ENCODE results near the gene TRAPPC12.

The TRAPPC12 gene

DNA sequence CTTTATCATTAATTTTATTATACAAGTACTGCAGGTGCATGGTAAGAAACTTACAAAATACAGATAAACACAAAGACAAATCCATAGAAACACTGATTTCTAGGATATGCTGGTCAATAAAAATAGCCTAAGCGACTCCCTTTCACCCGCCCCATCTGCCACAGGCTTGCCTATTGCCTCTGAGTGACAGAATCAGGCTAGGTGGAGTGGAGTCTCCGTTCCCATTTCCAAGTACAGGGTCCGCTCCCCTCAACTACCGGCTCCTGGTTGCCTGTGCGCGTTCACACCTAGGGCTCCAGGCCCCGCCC is 201 bp upstream of the TRAPPC12 start:
- peak overlapping the region; percentile 41 for H2AFZ ChIP-seq (ENCODE audit: low read depth, low read length)
- H3K27me3 ChIP-seq (ENCODE audit: insufficient read depth, low read length), result no peaks in the 10 kb centered on the region
- H3K9me3 ChIP-seq (ENCODE audit: low read length), result no peaks in the 10 kb centered on the region
- peak overlapping the region; percentile 78 for H3K4me3 ChIP-seq (ENCODE audit: low read length)
- H3K36me3 ChIP-seq (ENCODE audit: insufficient read depth, low read length), result peaks cover 16% of the 10 kb centered on the region
- H3K4me1 ChIP-seq (ENCODE audit: insufficient read depth, low read length), result peaks cover 25% of the 10 kb centered on the region

DNA sequence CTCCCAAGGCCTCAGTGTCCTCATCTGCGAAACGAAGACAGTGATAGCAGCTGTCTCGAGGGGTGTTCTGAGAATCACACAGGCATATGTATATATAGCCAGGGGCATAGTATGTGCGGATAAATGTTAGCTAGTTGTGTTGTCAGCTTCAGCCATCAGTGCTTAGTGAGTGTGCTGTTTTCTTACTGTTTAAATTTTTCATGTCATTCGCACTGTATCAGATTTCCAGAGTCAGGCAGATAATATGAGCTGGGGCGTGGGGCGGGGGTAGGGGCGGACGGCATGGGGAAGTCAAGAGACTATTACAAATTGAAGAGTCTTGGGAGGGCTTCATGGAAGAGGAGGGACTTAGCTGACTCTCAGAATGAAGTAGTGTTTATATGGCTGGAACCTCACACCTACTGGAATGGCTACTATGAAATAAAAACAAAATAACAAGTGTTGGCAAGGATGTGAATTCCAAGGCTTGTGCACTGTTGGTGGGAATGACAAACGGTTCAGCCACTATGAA is 7.0 kb downstream of the TRAPPC12 start:
- no peak overlapping the region for H3K4me3 ChIP-seq (ENCODE audit: low read length)
- peaks cover 3% of the 10 kb centered on the region for H3K9me3 ChIP-seq (ENCODE audit: low read length)
- no peaks in the 10 kb centered on the region for H3K27me3 ChIP-seq (ENCODE audit: insufficient read depth, low read length)
- H2AFZ ChIP-seq (ENCODE audit: low read depth, low read length), result no peak overlapping the region
- no peaks in the 10 kb centered on the region for H3K4me1 ChIP-seq (ENCODE audit: insufficient read depth, low read length)
- H3K36me3 ChIP-seq (ENCODE audit: insufficient read depth, low read length), result peaks cover 56% of the 10 kb centered on the region

DNA sequence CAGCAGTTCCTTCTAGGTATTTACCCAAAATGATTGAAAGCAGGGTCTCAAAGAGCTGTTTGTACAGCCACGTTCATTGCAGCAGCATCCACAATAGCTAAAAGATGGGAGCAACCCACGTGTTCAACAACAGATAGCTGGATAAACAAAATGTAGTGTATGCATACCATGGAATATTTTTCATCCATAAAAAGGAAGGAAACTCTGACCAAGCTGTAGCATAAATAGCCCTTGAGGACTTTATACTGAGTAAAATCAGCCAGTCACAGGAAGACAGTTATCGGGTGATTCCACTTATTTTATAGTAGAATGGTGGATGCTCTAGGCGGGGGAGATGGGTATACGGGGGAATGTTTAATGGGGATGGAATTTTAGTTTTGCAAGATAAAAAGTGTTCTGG is 7.5 kb downstream of the TRAPPC12 start:
- peaks cover 3% of the 10 kb centered on the region for H3K9me3 ChIP-seq (ENCODE audit: low read length)
- H2AFZ ChIP-seq (ENCODE audit: low read depth, low read length), result no peak overlapping the region
- no peak overlapping the region for H3K4me3 ChIP-seq (ENCODE audit: low read length)
- H3K4me1 ChIP-seq (ENCODE audit: insufficient read depth, low read length), result no peaks in the 10 kb centered on the region
- no peaks in the 10 kb centered on the region for H3K27me3 ChIP-seq (ENCODE audit: insufficient read depth, low read length)
- H3K36me3 ChIP-seq (ENCODE audit: insufficient read depth, low read length), result peaks cover 61% of the 10 kb centered on the region

DNA sequence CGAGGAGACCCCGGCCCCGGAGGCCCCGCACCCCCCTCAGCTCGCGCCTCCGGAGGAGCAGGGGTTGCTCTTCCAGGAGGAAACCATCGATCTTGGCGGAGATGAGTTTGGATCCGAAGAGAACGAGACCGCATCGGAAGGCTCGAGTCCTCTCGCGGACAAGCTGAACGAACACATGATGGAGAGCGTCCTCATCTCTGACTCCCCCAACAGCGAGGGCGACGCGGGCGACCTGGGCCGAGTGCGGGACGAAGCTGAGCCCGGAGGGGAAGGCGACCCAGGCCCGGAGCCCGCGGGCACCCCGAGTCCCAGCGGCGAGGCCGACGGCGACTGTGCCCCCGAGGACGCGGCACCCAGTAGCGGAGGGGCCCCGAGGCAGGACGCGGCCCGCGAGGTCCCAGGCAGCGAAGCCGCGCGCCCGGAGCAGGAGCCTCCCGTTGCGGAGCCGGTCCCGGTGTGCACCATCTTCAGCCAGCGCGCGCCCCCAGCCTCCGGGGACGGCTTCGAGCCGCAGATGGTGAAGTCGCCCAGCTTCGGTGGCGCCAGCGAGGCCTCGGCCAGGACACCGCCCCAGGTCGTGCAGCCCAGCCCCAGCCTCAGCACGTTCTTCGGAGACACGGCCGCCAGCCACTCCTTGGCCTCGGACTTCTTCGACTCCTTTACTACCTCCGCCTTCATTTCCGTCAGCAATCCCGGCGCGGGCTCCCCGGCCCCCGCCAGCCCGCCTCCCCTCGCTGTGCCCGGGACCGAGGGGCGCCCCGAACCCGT is 8.3 kb downstream of the TRAPPC12 start:
- Histone ChIP-seq H2AFZ (ENCODE audit: low read depth, low read length) (no peak overlapping the region), H3K4me1 (ENCODE audit: insufficient read depth, low read length) (no peaks in the 10 kb centered on the region), H3K4me3 (ENCODE audit: low read length) (no peak overlapping the region), H3K27me3 (ENCODE audit: insufficient read depth, low read length) (no peaks in the 10 kb centered on the region), H3K9me3 (ENCODE audit: low read length) (peaks cover 3% of the 10 kb centered on the region), H3K36me3 (ENCODE audit: insufficient read depth, low read length) (peaks cover 62% of the 10 kb centered on the region)

DNA sequence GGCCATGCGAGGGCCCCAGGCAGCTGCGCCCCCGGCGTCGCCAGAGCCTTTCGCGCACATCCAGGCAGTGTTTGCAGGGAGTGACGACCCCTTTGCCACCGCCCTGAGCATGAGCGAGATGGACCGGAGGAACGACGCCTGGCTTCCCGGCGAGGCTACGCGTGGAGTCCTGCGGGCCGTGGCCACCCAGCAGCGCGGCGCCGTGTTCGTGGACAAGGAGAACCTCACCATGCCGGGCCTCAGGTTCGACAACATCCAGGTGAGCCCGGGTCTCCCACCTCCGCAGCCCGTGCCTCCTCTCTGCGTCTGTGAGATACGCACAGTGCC is 8.9 kb downstream of the TRAPPC12 start:
- no peaks in the 10 kb centered on the region for H3K27me3 ChIP-seq (ENCODE audit: insufficient read depth, low read length)
- H3K36me3 ChIP-seq (ENCODE audit: insufficient read depth, low read length), result peaks cover 65% of the 10 kb centered on the region
- peaks cover 4% of the 10 kb centered on the region for H3K9me3 ChIP-seq (ENCODE audit: low read length)
- H3K4me1 ChIP-seq (ENCODE audit: insufficient read depth, low read length), result no peaks in the 10 kb centered on the region
- no peak overlapping the region for H3K4me3 ChIP-seq (ENCODE audit: low read length)
- no peak overlapping the region for H2AFZ ChIP-seq (ENCODE audit: low read depth, low read length)

DNA sequence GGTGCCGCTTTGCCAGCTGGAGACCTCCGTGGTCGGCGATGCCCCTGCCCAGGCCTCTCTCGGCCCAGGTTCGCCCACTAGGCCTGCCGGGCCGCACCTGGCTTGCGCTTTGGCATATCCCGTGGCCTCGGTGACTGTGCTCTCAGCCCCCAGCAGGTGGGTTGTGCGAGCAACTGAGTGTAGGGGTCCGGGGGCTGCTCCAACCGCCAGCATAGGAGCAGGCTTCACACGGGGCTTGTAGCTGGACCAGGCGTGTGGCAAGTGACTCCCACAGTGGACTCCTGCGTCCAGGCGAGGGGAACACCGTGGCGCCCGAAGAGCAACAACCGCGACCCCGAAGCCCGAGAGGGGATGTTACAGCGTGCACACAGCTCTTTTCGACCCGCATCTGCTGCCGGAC is 9.7 kb downstream of the TRAPPC12 start:
- Histone ChIP-seq H3K9me3 (ENCODE audit: low read length) (peaks cover 4% of the 10 kb centered on the region), H3K27me3 (ENCODE audit: insufficient read depth, low read length) (no peaks in the 10 kb centered on the region), H3K4me3 (ENCODE audit: low read length) (no peak overlapping the region), H3K4me1 (ENCODE audit: insufficient read depth, low read length) (no peaks in the 10 kb centered on the region), H2AFZ (ENCODE audit: low read depth, low read length) (no peak overlapping the region), H3K36me3 (ENCODE audit: insufficient read depth, low read length) (peaks cover 66% of the 10 kb centered on the region)

DNA sequence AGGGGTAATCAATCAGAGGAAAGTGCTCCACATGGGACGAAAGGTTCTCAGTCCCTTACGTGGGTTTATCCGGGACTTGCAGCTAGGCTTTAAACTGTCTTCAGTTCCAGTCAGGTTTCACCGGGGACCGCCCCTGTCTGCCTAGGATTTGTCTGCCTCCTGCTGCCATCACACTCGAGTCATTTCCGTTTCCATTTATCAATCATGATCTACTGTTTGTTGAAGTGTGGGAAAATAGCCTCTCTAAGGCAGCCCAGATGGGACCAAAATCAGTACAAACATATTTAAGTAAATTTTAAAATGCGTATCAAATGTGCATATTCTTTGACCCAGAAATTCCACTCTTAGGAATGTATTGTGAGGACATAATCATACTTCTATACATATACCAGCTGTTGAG is 10.5 kb downstream of the TRAPPC12 start:
- no peaks in the 10 kb centered on the region for H3K27me3 ChIP-seq (ENCODE audit: insufficient read depth, low read length)
- peaks cover 4% of the 10 kb centered on the region for H3K9me3 ChIP-seq (ENCODE audit: low read length)
- no peaks in the 10 kb centered on the region for H3K4me1 ChIP-seq (ENCODE audit: insufficient read depth, low read length)
- H2AFZ ChIP-seq (ENCODE audit: low read depth, low read length), result no peak overlapping the region
- no peak overlapping the region for H3K4me3 ChIP-seq (ENCODE audit: low read length)
- H3K36me3 ChIP-seq (ENCODE audit: insufficient read depth, low read length), result peaks cover 66% of the 10 kb centered on the region

DNA sequence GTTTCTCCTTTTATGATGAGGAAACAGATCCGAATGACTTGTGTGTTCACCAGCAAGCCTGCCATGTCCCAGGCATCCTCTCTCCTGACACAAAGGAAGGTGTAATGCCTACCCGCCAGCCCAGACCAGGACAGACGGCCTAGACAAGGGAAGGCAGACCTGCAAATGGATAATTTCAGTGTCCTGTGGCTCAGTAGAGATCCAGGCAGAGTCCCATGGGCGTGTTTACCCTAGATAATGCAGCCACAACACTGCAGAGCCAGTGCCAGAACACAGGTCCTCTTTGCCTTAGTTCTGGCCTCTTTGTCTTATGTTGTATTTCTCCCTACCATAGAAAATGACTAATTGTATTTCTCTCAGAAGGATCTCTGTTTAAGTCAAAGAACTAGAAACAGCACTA is 12.7 kb downstream of the TRAPPC12 start:
- H3K4me1 ChIP-seq (ENCODE audit: insufficient read depth, low read length), result no peaks in the 10 kb centered on the region
- no peak overlapping the region for H2AFZ ChIP-seq (ENCODE audit: low read depth, low read length)
- no peak overlapping the region for H3K4me3 ChIP-seq (ENCODE audit: low read length)
- peaks cover 8% of the 10 kb centered on the region for H3K9me3 ChIP-seq (ENCODE audit: low read length)
- peaks cover 60% of the 10 kb centered on the region for H3K36me3 ChIP-seq (ENCODE audit: insufficient read depth, low read length)
- no peaks in the 10 kb centered on the region for H3K27me3 ChIP-seq (ENCODE audit: insufficient read depth, low read length)

DNA sequence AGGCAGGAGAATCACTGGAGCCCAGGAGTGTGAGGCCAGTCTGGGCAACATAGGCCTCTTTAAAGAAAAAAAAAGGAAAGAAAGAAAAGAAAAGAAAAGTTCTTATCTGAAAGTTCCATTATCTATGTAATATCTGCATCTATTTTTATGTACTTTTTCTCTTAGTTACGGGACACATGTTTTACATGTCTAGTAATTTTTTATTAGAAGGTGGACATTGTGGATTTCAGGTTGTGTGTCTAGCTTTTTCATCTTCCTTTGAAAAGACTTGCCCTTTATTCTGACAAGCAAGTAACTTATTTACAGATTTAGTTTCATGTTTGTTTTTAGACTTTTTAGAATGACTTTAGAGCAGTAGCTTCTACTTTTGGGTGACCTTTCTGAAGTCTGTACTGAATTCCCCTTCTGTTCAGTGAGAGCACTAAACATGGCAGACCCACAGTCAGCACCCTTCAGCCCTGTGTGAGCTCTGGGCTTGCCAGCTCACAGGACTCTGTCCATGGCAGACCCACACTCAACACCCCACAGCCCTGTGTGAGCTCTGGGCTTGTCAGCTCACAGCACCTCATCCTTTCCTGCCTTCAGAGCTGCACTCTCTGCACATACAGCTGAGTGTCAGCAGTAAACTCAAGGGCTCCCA is 17.5 kb downstream of the TRAPPC12 start:
- Histone ChIP-seq H2AFZ (ENCODE audit: low read depth, low read length) (no peak overlapping the region), H3K4me3 (ENCODE audit: low read length) (no peak overlapping the region), H3K27me3 (ENCODE audit: insufficient read depth, low read length) (no peaks in the 10 kb centered on the region), H3K9me3 (ENCODE audit: low read length) (peaks cover 8% of the 10 kb centered on the region), H3K36me3 (ENCODE audit: insufficient read depth, low read length) (peaks cover 27% of the 10 kb centered on the region), H3K4me1 (ENCODE audit: insufficient read depth, low read length) (peaks cover 23% of the 10 kb centered on the region)

DNA sequence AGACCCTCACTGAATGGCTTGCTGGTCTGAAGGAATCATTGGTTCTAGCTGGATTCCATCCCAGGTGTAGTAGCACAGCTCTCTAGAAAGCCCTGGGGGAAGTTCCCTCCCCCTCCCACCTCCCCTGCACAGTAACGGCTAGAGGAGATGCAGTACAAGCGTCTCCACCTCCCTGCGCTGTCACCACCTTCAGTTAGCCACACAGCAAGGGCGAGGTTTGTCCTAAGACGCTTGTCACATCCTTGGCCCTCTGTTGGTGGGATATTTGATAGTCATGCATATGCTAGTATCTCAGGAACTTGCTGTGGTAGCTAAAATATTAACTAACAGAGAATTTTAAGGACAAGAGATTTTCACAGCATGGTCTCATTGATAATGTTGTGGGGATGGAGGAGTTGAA is 19.4 kb downstream of the TRAPPC12 start:
- Histone ChIP-seq H3K9me3 (ENCODE audit: low read length) (peaks cover 6% of the 10 kb centered on the region), H3K27me3 (ENCODE audit: insufficient read depth, low read length) (no peaks in the 10 kb centered on the region), H3K4me1 (ENCODE audit: insufficient read depth, low read length) (peaks cover 23% of the 10 kb centered on the region), H3K4me3 (ENCODE audit: low read length) (no peak overlapping the region), H2AFZ (ENCODE audit: low read depth, low read length) (no peak overlapping the region), H3K36me3 (ENCODE audit: insufficient read depth, low read length) (peaks cover 25% of the 10 kb centered on the region)

DNA sequence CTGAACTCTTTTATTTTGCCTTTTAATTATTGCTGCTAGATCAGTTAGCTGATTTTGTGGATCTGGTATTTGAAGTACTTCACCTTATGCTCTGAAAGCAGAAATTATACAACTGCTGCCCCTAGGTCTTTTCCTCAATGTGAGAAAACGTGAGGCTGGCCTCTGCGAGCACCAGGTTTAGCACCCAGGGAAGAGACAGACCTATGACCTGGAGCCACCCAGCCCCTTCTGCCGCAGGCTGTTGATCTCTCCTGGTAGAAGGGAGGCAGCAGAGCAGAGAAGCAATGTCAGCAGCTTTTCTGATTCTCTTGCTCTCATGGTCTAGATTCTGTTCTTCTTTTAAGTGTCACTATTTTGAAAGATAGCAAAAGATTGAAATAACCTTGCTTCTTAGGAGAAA is 19.9 kb downstream of the TRAPPC12 start:
- H3K4me1 ChIP-seq (ENCODE audit: insufficient read depth, low read length), result peaks cover 23% of the 10 kb centered on the region
- peaks cover 22% of the 10 kb centered on the region for H3K36me3 ChIP-seq (ENCODE audit: insufficient read depth, low read length)
- peaks cover 6% of the 10 kb centered on the region for H3K9me3 ChIP-seq (ENCODE audit: low read length)
- H2AFZ ChIP-seq (ENCODE audit: low read depth, low read length), result peak overlapping the region; percentile 18
- no peaks in the 10 kb centered on the region for H3K27me3 ChIP-seq (ENCODE audit: insufficient read depth, low read length)
- H3K4me3 ChIP-seq (ENCODE audit: low read length), result peak overlapping the region; percentile 6

DNA sequence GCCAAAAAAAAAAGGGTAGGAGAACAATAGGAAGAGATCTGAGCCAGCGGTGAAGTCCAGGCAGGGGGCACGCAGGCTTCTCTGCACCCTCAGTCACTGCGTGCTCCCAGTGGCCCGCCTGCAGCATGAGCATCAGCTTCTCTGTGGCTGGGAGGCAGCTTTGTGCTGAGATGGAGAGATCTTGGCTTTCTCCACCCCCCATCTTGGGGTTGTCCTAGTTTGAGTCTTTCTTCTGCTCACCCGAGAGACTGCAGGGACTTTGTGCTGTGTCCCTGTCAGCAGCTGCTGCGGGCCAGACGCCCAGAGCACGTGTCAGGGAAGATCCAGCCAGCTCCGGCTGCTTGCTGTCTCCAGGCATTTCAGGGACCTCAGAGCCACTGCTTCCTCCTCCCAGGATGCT is 20.3 kb downstream of the TRAPPC12 start:
- peak overlapping the region; percentile 18 for H2AFZ ChIP-seq (ENCODE audit: low read depth, low read length)
- peak overlapping the region; percentile 28 for H3K4me3 ChIP-seq (ENCODE audit: low read length)
- H3K9me3 ChIP-seq (ENCODE audit: low read length), result peaks cover 6% of the 10 kb centered on the region
- H3K36me3 ChIP-seq (ENCODE audit: insufficient read depth, low read length), result peaks cover 22% of the 10 kb centered on the region
- H3K27me3 ChIP-seq (ENCODE audit: insufficient read depth, low read length), result no peaks in the 10 kb centered on the region
- H3K4me1 ChIP-seq (ENCODE audit: insufficient read depth, low read length), result peaks cover 23% of the 10 kb centered on the region

DNA sequence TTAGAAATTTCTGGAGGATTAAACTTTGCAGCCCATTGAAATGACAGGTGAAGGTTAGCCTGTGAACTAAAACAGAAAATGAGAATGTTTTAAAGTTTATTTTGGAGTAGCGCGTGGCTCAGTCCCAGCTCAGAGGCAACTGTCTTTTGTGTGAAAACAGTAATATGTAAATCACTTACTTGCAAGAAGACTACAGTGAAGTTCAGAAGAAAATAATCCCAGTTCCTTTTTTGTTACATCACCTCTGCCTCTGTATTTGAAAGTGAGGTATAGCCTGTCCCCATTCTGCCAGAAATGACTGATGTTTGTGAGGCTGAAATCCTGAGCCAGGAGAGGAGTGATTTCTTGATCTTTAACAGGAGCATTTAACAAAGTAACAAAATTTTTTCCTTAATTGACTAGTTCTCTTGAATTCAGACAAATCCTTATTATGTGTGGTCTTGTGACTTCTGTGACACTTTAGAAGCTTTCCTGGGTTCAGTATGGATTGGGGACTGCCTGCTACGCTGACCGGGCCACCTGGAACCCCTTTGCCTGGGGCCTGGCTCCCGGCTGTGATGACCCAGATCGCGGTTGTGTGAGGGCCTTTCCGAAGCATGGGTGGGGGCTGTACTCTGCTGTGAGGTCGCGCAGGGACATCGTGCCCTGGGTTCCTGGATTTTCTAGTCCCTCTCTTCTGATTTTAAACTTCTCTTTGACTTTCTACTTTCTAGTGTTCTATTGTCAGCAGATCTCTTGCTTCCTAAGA is 24.3 kb downstream of the TRAPPC12 start:
- Histone ChIP-seq H3K9me3 (ENCODE audit: low read length) (no peaks in the 10 kb centered on the region), H3K36me3 (ENCODE audit: insufficient read depth, low read length) (peaks cover 19% of the 10 kb centered on the region), H3K4me3 (ENCODE audit: low read length) (no peak overlapping the region), H2AFZ (ENCODE audit: low read depth, low read length) (no peak overlapping the region), H3K27me3 (ENCODE audit: insufficient read depth, low read length) (no peaks in the 10 kb centered on the region), H3K4me1 (ENCODE audit: insufficient read depth, low read length) (peaks cover 18% of the 10 kb centered on the region)
